Activated naive CD8-positive, alpha-beta T cell treated with anti-CD3 and anti-CD28 coated beads, Interleukin-2, amount 50 U/mL, for 24 hours (primary cell): ENCODE results near the gene SH3BP5L.
"Not testable (repeated sequence)": the region's sequence is repeated elsewhere in the genome, so short reads cannot be mapped to it uniquely, and the experiment has no call there.

Experiments used
- ATAC-seq: fragments of 150-1000 bp; cut with Tn5 transposase; one replicate; pipeline ENCODE4 v1.10.0; 2021
- DNase-seq: peaks from one replicate; pipeline ENCODE4 v3.0.0; 2021
- H3K27ac Mint-ChIP-seq: one replicate; pipeline ENCODE4 v1.8.0; 2021; ENCODE audit warnings: mild to moderate bottlenecking, mixed read lengths
- H3K27me3 Mint-ChIP-seq: one replicate; pipeline ENCODE4 v1.8.0; 2021; ENCODE audit warnings: mixed read lengths
- H3K36me3 Mint-ChIP-seq: one replicate; pipeline ENCODE4 v1.8.0; 2021; ENCODE audit warnings: low read depth, mixed read lengths
- H3K4me1 Mint-ChIP-seq: one replicate; pipeline ENCODE4 v1.8.0; 2021; ENCODE audit warnings: mixed read lengths
- H3K4me3 Mint-ChIP-seq: one replicate; pipeline ENCODE4 v1.8.0; 2021; ENCODE audit warnings: mild to moderate bottlenecking, moderate library complexity, mixed read lengths
- H3K9me3 Mint-ChIP-seq: one replicate; pipeline ENCODE4 v1.8.0; 2021; ENCODE audit warnings: mixed read lengths

SH3BP5L gene

GRCh38 chr1:248793592-248793991 is 32.1 kb downstream of the SH3BP5L start:
- H3K36me3 Mint-ChIP-seq: peaks cover 4% of the 10 kb centered on the region
- H3K27ac Mint-ChIP-seq: no peak overlapping the region
- H3K9me3 Mint-ChIP-seq: peaks cover 13% of the 10 kb centered on the region
- peaks cover 4% of the 10 kb centered on the region for H3K4me1 Mint-ChIP-seq
- H3K4me3 Mint-ChIP-seq: no peak overlapping the region
- ATAC-seq: peak; percentile 63
- no peak for DNase-seq
- peaks cover 2% of the 10 kb centered on the region for H3K27me3 Mint-ChIP-seq

GRCh38 chr1:248792342-248792741 is 33.4 kb downstream of the SH3BP5L start:
- peaks cover 2% of the 10 kb centered on the region for H3K27me3 Mint-ChIP-seq
- peaks cover 13% of the 10 kb centered on the region for H3K9me3 Mint-ChIP-seq
- ATAC-seq: no peak
- no peak overlapping the region for H3K27ac Mint-ChIP-seq
- DNase-seq: no peak
- peaks cover 4% of the 10 kb centered on the region for H3K36me3 Mint-ChIP-seq
- no peak overlapping the region for H3K4me3 Mint-ChIP-seq
- peaks cover 4% of the 10 kb centered on the region for H3K4me1 Mint-ChIP-seq

- DNase-seq (no peak), ATAC-seq (no peak)
- Mint-ChIP-seq H3K4me3 (no peak overlapping the region), H3K27me3 (no peaks in the 10 kb centered on the region), H3K4me1 (peaks cover 4% of the 10 kb centered on the region), H3K27ac (no peak overlapping the region), H3K9me3 (peaks cover 13% of the 10 kb centered on the region), H3K36me3 (peaks cover 4% of the 10 kb centered on the region)
Observed at GRCh38 chr1:248791010-248791409, 34.7 kb downstream of the SH3BP5L start.

GRCh38 chr1:248790456-248790855 is 35.3 kb downstream of the SH3BP5L start:
- peaks cover 4% of the 10 kb centered on the region for H3K36me3 Mint-ChIP-seq
- H3K4me3 Mint-ChIP-seq: no peak overlapping the region
- ATAC-seq (no peak), DNase-seq (no peak)
- peaks cover 13% of the 10 kb centered on the region for H3K9me3 Mint-ChIP-seq
- H3K27ac Mint-ChIP-seq: no peak overlapping the region
- peaks cover 4% of the 10 kb centered on the region for H3K4me1 Mint-ChIP-seq
- no peaks in the 10 kb centered on the region for H3K27me3 Mint-ChIP-seq

- not testable (repeated sequence) for H3K4me3 Mint-ChIP-seq, ATAC-seq, H3K27me3 Mint-ChIP-seq, H3K9me3 Mint-ChIP-seq, H3K4me1 Mint-ChIP-seq, H3K27ac Mint-ChIP-seq, H3K36me3 Mint-ChIP-seq, DNase-seq
Observed at GRCh38 chr1:248789337-248789736, 36.4 kb downstream of the SH3BP5L start.

- ATAC-seq (no peak), DNase-seq (no peak)
- no peaks in the 10 kb centered on the region for H3K4me1 Mint-ChIP-seq
- no peaks in the 10 kb centered on the region for H3K27me3 Mint-ChIP-seq
- no peak overlapping the region for H3K4me3 Mint-ChIP-seq
- H3K27ac Mint-ChIP-seq: no peak overlapping the region
- H3K9me3 Mint-ChIP-seq: no peaks in the 10 kb centered on the region
- no peaks in the 10 kb centered on the region for H3K36me3 Mint-ChIP-seq
Observed at GRCh38 chr1:248788327-248788726, 37.4 kb downstream of the SH3BP5L start.

GRCh38 chr1:248787430-248787829 is 38.3 kb downstream of the SH3BP5L start:
- no peaks in the 10 kb centered on the region for H3K36me3 Mint-ChIP-seq
- H3K4me3 Mint-ChIP-seq: no peak overlapping the region
- H3K27me3 Mint-ChIP-seq: no peaks in the 10 kb centered on the region
- H3K9me3 Mint-ChIP-seq: no peaks in the 10 kb centered on the region
- H3K27ac Mint-ChIP-seq: no peak overlapping the region
- ATAC-seq (no peak), DNase-seq (no peak)
- H3K4me1 Mint-ChIP-seq: no peaks in the 10 kb centered on the region

- Mint-ChIP-seq H3K36me3 (peaks cover 5% of the 10 kb centered on the region), H3K27me3 (peaks cover 9% of the 10 kb centered on the region), H3K9me3 (peaks cover 6% of the 10 kb centered on the region), H3K4me1 (no peaks in the 10 kb centered on the region), H3K4me3 (no peak overlapping the region), H3K27ac (no peak overlapping the region)
- DNase-seq (no peak), ATAC-seq (peak; percentile 24)
Observed at GRCh38 chr1:248786156-248786555, 39.6 kb downstream of the SH3BP5L start.

- Mint-ChIP-seq H3K27ac (no peak overlapping the region), H3K4me3 (no peak overlapping the region), H3K36me3 (peaks cover 5% of the 10 kb centered on the region), H3K4me1 (peaks cover 7% of the 10 kb centered on the region), H3K27me3 (peaks cover 9% of the 10 kb centered on the region), H3K9me3 (peaks cover 6% of the 10 kb centered on the region)
- DNase-seq (no peak), ATAC-seq (no peak)
Observed at GRCh38 chr1:248783367-248783766, 42.3 kb downstream of the SH3BP5L start.

- peaks cover 9% of the 10 kb centered on the region for H3K27me3 Mint-ChIP-seq
- no peak overlapping the region for H3K4me3 Mint-ChIP-seq
- peaks cover 9% of the 10 kb centered on the region for H3K9me3 Mint-ChIP-seq
- DNase-seq (no peak), ATAC-seq (no peak)
- H3K4me1 Mint-ChIP-seq: peaks cover 7% of the 10 kb centered on the region
- H3K27ac Mint-ChIP-seq: no peak overlapping the region
- H3K36me3 Mint-ChIP-seq: peaks cover 7% of the 10 kb centered on the region
Observed at GRCh38 chr1:248782416-248783141, 43.1 kb downstream of the SH3BP5L start.

GRCh38 chr1:248779350-248779749 is 46.4 kb downstream of the SH3BP5L start:
- peak; percentile 46 for ATAC-seq
- Mint-ChIP-seq H3K4me3 (no peak overlapping the region), H3K9me3 (peaks cover 21% of the 10 kb centered on the region), H3K27me3 (peaks cover 9% of the 10 kb centered on the region), H3K4me1 (peaks cover 7% of the 10 kb centered on the region), H3K36me3 (peaks cover 12% of the 10 kb centered on the region), H3K27ac (peak overlapping the region; percentile 5)
- DNase-seq: no peak

GRCh38 chr1:248778906-248779305 is 46.8 kb downstream of the SH3BP5L start:
- peak overlapping the region; percentile 5 for H3K27ac Mint-ChIP-seq
- H3K4me3 Mint-ChIP-seq: no peak overlapping the region
- DNase-seq (no peak), ATAC-seq (no peak)
- H3K9me3 Mint-ChIP-seq: peaks cover 21% of the 10 kb centered on the region
- H3K36me3 Mint-ChIP-seq: peaks cover 12% of the 10 kb centered on the region
- H3K4me1 Mint-ChIP-seq: peaks cover 7% of the 10 kb centered on the region
- H3K27me3 Mint-ChIP-seq: peaks cover 9% of the 10 kb centered on the region

GRCh38 chr1:248776991-248777390 is 48.7 kb downstream of the SH3BP5L start:
- ATAC-seq: no peak
- no peak overlapping the region for H3K4me3 Mint-ChIP-seq
- peaks cover 7% of the 10 kb centered on the region for H3K4me1 Mint-ChIP-seq
- no peak overlapping the region for H3K27ac Mint-ChIP-seq
- peaks cover 21% of the 10 kb centered on the region for H3K9me3 Mint-ChIP-seq
- DNase-seq: no peak
- peaks cover 5% of the 10 kb centered on the region for H3K27me3 Mint-ChIP-seq
- H3K36me3 Mint-ChIP-seq: peaks cover 12% of the 10 kb centered on the region

GRCh38 chr1:248775441-248775840 is 50.3 kb downstream of the SH3BP5L start:
- peaks cover 7% of the 10 kb centered on the region for H3K36me3 Mint-ChIP-seq
- H3K27me3 Mint-ChIP-seq: peaks cover 2% of the 10 kb centered on the region
- no peak overlapping the region for H3K4me3 Mint-ChIP-seq
- no peak for DNase-seq
- H3K9me3 Mint-ChIP-seq: peaks cover 15% of the 10 kb centered on the region
- no peak for ATAC-seq
- peaks cover 7% of the 10 kb centered on the region for H3K4me1 Mint-ChIP-seq
- no peak overlapping the region for H3K27ac Mint-ChIP-seq
